Mesodermal cell (in vitro differentiated cells): ENCODE results near the gene P2RX4.
"Not testable (repeated sequence)": the region's sequence is repeated elsewhere in the genome, so short reads cannot be mapped to it uniquely, and the experiment has no call there.

Experiments used
- H3K27ac ChIP-seq: 2 replicates; pipeline ENCODE4 v1.7.0; 2013; ENCODE audit warnings: mild to moderate bottlenecking, low read depth, low read length, moderate library complexity; ENCODE audit not compliant: severe bottlenecking
- H3K36me3 ChIP-seq: 2 replicates; pipeline ENCODE4 v1.7.1; 2013; ENCODE audit warnings: mild to moderate bottlenecking, low read length, moderate library complexity; ENCODE audit not compliant: control insufficient read depth, insufficient read depth
- H3K4me1 ChIP-seq: one replicate; pipeline ENCODE4 v1.7.1; 2013; ENCODE audit warnings: mild to moderate bottlenecking, low read length; ENCODE audit not compliant: insufficient read depth, control insufficient read depth, poor library complexity, severe bottlenecking
- H3K4me3 ChIP-seq: 2 replicates; pipeline ENCODE4 v1.7.0; 2013; ENCODE audit warnings: low read length, control low read depth, mild to moderate bottlenecking; ENCODE audit not compliant: insufficient read depth, poor library complexity, severe bottlenecking; ENCODE audit errors: extremely low read depth
- H3K9me3 ChIP-seq: 2 replicates; pipeline ENCODE4 v1.7.1; 2013; ENCODE audit warnings: mild to moderate bottlenecking, low read length, moderate library complexity; ENCODE audit not compliant: control insufficient read depth
- WGBS, 2 experiments: methylation state at CpG; one replicate each; pipeline ENCODE4 v1.1.5; 2013; ENCODE audit warnings: missing lambda C conversion rate in 2 of 2; ENCODE audit not compliant: insufficient coverage in 2 of 2; 5-methylcytosine and 5-hydroxymethylcytosine counted together

The P2RX4 gene

DNA sequence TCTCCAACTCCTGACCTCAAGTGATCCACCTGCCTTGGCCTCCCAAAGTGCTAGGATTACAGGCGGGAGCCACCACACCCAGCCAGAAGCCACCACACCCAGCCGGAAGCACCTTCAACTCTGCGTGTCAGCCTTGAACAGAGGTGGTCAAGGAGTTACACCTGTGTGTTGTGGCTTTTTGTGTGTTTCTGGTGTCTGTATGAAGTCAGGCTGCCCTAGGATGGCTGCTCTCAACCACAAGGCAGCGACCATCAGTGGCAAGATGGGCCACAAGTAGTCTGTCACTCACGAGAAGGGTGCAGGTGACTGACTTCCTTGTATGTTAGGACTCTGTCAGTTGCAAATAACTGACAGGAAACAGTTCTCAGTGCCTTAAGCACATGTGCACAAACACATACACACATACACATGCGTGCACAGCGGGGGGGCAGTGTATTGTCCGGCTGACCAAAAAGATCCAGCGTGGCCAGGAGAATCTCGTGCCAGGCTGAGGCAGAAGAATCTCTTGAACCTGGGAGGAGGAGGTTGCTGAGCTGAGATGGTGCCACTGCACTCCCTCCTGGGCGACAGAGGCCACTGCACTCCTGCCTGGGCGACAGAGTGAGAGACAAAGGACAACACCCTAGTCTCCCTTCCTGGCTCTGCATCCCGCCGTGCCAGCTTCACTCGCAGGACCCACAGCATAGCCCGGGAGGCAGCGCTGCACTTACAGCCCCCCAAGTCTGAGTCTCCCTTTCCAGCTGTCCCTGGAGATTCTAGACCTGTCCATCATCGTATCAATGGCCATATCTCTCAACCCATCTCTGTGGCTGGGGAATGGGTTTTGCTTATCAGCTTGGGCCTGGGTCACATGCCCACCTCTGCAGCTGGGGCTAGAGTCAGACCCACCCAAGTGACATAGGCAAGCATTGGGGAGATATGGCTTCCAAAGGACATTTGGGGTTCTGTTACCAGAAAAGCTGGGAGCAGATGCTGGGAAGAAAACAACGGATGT, 13.7 kb downstream of the P2RX4 start:
- Histone ChIP-seq H3K9me3 (no peaks in the 10 kb centered on the region), H3K27ac (no peak overlapping the region), H3K4me1 (no peaks in the 10 kb centered on the region), H3K4me3 (no peak overlapping the region), H3K36me3 (peaks cover 32% of the 10 kb centered on the region)
- WGBS, 2 experiments, result 90 to 93% methylated on average over 14 of the region's 19 CpGs

DNA sequence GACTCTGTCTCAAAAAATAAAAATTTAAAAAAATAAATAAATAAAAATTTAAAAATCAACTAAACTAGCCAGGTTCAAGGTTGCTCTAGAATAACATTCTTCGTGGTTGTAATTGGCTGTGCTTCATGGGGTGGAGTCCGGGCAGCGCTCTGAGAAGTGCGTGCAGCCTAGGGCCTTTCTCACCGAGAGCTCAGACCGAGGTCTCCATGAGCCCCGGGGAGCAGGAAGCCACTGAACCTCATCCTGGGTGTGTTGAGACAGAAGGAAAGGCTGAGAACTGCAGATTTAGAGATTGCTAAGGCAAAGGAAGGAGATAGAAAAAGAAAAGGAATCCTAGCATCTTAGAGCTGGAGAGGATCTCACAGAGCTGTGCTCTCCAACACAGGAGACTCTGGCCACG, 14.7 kb downstream of the P2RX4 start:
- H3K36me3 ChIP-seq, result peaks cover 31% of the 10 kb centered on the region
- no peak overlapping the region for H3K4me3 ChIP-seq
- no peaks in the 10 kb centered on the region for H3K4me1 ChIP-seq
- 88 to 98% methylated on average over 8 of the region's 8 CpGs for WGBS, 2 experiments
- no peaks in the 10 kb centered on the region for H3K9me3 ChIP-seq
- no peak overlapping the region for H3K27ac ChIP-seq

GRCh38 chr12:121226399-121226798, 16.5 kb downstream of the P2RX4 start:
- Histone ChIP-seq H3K9me3 (no peaks in the 10 kb centered on the region), H3K36me3 (peaks cover 34% of the 10 kb centered on the region), H3K4me1 (no peaks in the 10 kb centered on the region), H3K4me3 (no peak overlapping the region), H3K27ac (no peak overlapping the region)
- WGBS, 2 experiments, result 94 to 99% methylated on average over 4 to 7 of the region's 8 CpGs

GRCh38 chr12:121226871-121227270, 16.9 kb downstream of the P2RX4 start:
- not testable (repeated sequence) for H3K4me3 ChIP-seq, H3K27ac ChIP-seq, H3K9me3 ChIP-seq, H3K4me1 ChIP-seq
- peaks cover 36% of the 10 kb centered on the region for H3K36me3 ChIP-seq
- WGBS, 2 experiments, result 86 to 91% methylated on average over 7 of the region's 8 CpGs

DNA sequence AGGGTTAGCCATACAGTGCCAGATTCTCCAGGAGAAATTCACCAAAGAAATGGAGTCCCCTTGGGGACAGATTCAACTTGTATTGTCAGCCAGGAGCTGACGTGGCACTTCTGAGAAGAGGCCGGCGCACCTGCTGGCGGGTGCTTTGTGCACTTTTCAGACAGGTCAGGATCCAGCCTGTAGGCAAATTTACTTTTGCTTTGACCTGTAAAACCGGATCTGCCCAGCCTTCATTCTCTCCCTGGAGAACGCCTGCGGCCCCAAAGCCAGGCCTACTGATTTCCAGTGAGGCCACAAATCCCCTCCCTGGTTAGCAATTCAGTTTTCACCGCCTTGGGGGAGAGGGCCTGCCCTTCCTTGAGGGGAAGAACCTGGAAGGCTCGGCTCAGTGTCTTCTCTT, 17.4 kb downstream of the P2RX4 start:
- Histone ChIP-seq H3K4me3 (no peak overlapping the region), H3K27ac (no peak overlapping the region), H3K36me3 (peaks cover 37% of the 10 kb centered on the region), H3K4me1 (no peaks in the 10 kb centered on the region), H3K9me3 (no peaks in the 10 kb centered on the region)
- 90 to 95% methylated on average over 9 of the region's 9 CpGs for WGBS, 2 experiments

- no peaks in the 10 kb centered on the region for H3K4me1 ChIP-seq
- H3K27ac ChIP-seq, result no peak overlapping the region
- H3K9me3 ChIP-seq, result no peaks in the 10 kb centered on the region
- H3K4me3 ChIP-seq, result no peak overlapping the region
- H3K36me3 ChIP-seq, result peaks cover 30% of the 10 kb centered on the region
- 95 to 98% methylated on average over 21 to 23 of the region's 24 CpGs for WGBS, 2 experiments
These were observed 19.2 kb downstream of the P2RX4 start for GRCh38 chr12:121228919-121229665.

- not testable (repeated sequence) for H3K4me1 ChIP-seq
- WGBS, 2 experiments, result 46% methylated on average over 18 to 19 of the region's 19 CpGs
- peaks cover 31% of the 10 kb centered on the region for H3K36me3 ChIP-seq
These were observed 20.1 kb downstream of the P2RX4 start for GRCh38 chr12:121229826-121230537.

DNA sequence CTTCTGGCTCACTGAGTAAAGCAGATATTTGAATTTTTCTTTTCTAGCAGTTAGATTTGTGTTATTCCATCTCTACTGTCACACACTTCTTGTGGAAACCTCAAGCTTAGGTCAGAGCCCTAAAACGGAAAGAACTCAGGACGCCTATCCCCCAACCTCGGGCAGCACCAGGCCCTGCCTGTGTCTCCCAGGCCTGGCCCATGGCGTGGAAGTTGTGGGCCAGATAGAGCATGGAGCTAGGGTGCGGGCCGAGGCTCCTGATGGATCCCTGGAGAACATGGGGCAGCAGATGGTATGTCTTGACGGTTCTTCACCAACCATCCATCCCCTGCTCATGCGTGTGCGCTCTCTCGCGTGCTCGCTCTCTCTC, 20.6 kb downstream of the P2RX4 start:
- peaks cover 35% of the 10 kb centered on the region for H3K36me3 ChIP-seq
- H3K4me1 ChIP-seq, result no peaks in the 10 kb centered on the region
- no peak overlapping the region for H3K4me3 ChIP-seq
- H3K27ac ChIP-seq, result no peak overlapping the region
- 82 to 85% methylated on average over 3 to 5 of the region's 12 CpGs for whole genome bisulfite sequencing, 2 experiments
- no peaks in the 10 kb centered on the region for H3K9me3 ChIP-seq

More at GRCh38 chr12:121229826-121230537, 20.1 kb downstream of the P2RX4 start:
- not testable (repeated sequence) for H3K4me3 ChIP-seq, H3K9me3 ChIP-seq, H3K27ac ChIP-seq

- H3K36me3 ChIP-seq, result peaks cover 43% of the 10 kb centered on the region
- no peaks in the 10 kb centered on the region for H3K4me1 ChIP-seq
- H3K9me3 ChIP-seq, result no peaks in the 10 kb centered on the region
- H3K27ac ChIP-seq, result no peak overlapping the region
- no peak overlapping the region for H3K4me3 ChIP-seq
- WGBS, 2 experiments, result 92 to 98% methylated on average over 15 to 16 of the region's 16 CpGs
These were observed 22.2 kb downstream of the P2RX4 start for GRCh38 chr12:121232163-121232562.

DNA sequence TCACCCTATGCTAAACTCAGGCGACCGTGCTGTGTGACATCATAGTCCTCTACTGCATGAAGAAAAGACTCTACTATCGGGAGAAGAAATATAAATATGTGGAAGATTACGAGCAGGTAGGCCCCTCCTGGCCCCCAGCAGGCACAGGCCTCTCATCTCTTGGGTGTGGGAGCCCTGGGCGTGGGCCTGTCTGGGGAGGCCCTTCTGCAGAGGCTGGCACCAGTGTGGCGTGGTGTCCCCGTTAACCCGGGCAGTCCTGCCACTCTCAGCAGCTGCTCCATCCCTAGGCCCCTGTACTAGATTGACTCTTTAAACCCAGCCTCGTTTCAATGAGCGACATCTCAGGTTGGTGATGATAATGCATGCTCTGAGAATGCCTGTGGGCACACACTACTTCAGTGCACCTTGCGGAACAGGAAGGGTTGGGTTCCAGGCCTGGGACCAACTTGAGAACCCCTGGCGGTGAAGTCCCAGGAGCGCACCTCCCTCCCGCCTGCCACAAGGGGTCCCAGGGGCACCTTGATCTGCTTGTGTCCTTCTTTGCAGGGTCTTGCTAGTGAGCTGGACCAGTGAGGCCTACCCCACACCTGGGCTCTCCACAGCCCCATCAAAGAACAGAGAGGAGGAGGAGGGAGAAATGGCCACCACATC, 23.2 kb downstream of the P2RX4 start:
- 93 to 95% methylated on average over 8 to 11 of the region's 14 CpGs for WGBS, 2 experiments
- H3K27ac ChIP-seq, result no peak overlapping the region

More for the DNA sequence above, 23.2 kb downstream of the P2RX4 start:
- Histone ChIP-seq H3K4me3 (no peak overlapping the region), H3K4me1 (no peaks in the 10 kb centered on the region), H3K9me3 (no peaks in the 10 kb centered on the region), H3K36me3 (peaks cover 52% of the 10 kb centered on the region)
